GM21529 (cell line): Measurements from ENCODE around the gene RHBDL2.
A peak's percentile ranks its signal among the peaks of the same experiment; 100 is the strongest.
"Not testable (repeated sequence)": the region's sequence is repeated elsewhere in the genome, so short reads cannot be mapped to it uniquely, and the experiment has no call there.

Experiments used
- ATAC-seq: cut with Tn5 transposase; IDR thresholded peaks from one replicate; pipeline ENCODE4 v1.9.1; 2021; ENCODE audit not compliant: unreplicated experiment

The RHBDL2 gene

DNA sequence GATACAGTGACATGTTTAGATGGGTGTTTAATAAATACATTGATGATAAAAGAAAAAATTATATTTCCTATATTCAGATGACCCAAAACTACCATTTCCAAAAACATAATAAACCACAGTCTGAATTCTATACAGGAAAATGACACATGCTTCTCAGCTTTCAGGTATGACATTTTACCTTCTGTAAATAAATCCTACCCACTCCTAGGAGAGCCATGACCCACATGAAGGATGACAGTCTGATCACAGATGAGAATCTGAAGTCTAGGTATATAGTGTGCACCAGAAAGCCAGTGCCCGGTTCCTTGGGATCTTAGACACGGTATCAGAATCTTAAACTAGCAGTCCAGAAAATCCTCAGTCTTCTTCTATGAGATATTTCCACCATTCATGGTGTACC is 56.5 kb downstream of the RHBDL2 start:
- no peak for ATAC-seq

DNA sequence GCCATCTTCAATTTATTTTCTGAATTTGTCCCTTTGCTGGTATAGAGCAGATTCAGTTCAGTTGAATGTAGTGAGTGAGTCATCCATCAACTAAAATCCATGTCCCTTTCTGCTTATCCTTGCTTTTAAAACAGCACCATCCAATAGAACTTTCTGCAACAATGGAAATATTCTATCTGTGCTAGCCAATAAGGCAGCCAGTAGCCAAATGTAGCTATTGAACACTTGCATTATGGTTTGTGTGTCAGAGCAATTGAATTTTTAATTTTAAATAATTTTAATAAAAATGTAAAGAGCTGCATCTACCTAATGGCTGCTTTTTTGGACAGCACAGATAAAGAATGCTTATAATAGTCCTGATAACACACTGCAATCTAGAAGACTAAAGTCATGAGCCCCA is 60.1 kb downstream of the RHBDL2 start, which contains the start of gene GJA9:
TSS of gene GJA9 (minus strand) at position 101 of the 400 bp plus-strand sequence. CDS start 5,489 bp downstream, outside the sequence.
- ATAC-seq: no peak

DNA sequence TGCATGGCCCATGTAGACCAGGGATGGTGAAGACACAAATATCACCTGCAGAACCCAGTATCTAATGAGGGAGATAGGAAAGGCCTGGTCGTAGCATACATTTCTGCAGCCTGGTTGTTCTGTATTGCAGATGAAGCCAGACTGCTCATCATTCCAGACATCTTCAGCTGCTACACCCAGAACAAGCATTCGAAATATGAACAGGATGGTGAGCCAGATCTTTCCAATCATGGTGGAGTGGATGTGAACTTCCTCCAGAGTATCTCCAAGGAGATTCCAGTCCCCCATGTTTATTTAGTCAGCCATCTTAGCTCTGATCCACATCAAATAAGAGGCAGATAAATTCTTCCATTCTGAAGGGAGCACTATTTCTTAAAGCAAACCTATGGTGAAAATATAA is 65.8 kb downstream of the RHBDL2 start:
- no peak for ATAC-seq

DNA sequence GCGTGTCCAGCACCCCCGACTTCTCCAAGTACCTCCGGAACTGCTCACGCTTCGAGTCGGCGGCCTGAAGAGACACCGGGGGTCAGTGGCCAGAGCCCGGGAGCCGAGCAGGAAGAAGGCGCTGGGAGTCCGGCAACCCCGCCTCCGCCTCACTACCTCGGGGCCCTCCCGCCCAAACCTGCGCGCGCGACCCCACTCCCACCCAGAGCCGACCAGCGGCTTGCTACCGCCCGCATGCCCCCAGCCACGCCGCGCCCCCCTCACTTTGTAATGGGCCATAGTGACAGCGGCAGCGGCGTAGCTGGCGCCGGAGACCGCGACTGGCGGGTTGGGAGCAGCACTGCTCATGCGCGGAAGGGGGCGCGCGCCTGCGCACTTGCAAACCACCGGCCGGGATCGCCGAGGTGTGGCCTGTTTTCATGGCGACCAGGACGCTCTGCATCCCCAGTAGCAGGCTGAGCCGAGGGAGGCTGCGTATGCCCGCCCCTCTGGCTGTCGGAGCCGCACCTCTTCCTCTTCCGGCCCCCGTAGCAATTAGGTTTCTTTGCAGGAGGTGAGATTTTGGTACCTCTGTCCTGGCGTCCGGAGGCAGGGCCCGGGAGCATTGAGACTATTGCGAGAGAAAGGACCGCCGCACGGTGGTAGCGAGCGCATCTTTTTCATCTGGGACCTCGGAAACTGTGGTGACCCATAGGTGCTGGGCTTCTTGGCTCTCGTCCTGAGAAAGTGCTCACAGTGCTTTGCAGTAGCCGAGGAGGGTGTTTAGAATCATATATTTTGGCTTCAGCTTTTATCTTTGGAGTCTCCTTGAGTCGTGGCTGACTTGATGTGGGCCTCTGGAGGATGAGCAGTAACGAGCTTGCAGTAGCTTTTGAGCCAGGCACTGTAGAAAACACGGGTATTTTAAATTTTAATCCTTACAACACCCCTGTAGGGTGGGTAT is 68.3 kb downstream of the RHBDL2 start, which contains the start of gene MYCBP:
TSS of gene MYCBP (minus strand) at position 322 of the 943 bp plus-strand sequence. CDS start at position 279, 43 bp downstream.
- ATAC-seq: peak; percentile 97

DNA sequence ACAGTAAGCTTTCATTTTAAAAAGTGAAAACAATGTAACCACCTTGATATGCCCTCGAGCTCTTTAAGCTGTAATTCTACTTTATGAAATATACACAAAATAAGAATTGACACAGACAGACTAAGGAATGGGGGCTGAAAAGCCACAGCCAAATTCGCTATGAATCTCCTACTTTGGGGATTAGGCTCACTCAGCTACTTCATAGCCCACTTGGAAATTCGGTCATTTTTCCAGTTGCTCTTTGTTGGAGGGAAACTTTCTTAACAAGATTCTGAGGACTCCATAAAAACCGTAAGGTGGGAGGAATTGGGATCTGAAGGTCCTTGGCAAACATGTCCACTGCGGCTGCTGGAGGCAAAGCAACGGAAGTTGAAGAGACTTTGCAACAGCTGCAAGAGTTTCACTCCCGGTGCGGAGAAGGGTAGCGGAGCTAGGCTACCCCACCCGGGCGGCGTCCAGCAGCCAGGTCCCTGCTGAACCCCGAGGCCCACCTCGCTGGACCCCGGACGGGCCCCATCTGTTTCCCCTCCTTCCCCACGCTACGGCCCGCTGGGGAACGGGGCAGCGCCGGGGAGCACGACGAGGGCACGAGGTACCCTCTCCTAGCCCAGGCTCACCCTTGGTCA is 69.1 kb downstream of the RHBDL2 start:
- ATAC-seq: peak; percentile 27

DNA sequence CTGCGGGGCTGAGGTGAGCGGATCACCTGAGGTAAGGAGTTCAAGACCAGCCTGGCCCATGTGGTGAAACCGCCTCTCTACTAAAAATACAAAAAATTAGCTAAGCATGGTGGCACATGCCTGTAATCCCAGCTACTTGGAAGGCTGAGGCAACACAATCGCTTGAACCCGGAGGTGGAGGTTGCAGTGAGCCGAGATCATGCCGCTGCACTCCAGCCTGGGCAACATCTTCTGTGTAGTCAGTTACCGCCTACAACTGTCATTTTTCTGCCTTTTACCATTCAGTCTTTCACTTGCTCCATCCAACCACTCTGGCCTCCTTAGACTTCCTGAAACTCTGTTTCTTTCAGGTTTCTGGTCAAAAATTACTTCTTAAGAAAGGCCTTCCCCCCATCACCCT is 70.6 kb downstream of the RHBDL2 start:
- no peak for ATAC-seq

DNA sequence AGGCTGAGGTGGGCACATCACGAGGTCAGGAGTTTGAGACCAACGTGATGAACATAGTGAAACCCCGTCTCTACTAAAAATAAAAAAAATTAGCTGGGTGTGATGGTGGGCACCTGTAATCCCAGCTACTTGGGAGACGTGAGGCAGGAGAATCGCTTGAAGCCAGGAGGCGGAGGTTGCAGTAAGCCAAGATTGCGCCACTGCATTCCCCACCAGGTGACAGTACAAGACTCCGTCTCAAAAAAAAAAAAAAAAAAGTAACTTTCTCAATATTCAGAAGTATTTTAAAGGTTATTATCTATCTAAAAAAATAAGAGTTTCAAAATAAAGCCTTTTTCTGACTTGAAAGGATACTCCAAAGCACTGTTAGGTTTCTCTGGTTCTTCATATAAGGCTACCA is 74.4 kb downstream of the RHBDL2 start:
- no peak for ATAC-seq

DNA sequence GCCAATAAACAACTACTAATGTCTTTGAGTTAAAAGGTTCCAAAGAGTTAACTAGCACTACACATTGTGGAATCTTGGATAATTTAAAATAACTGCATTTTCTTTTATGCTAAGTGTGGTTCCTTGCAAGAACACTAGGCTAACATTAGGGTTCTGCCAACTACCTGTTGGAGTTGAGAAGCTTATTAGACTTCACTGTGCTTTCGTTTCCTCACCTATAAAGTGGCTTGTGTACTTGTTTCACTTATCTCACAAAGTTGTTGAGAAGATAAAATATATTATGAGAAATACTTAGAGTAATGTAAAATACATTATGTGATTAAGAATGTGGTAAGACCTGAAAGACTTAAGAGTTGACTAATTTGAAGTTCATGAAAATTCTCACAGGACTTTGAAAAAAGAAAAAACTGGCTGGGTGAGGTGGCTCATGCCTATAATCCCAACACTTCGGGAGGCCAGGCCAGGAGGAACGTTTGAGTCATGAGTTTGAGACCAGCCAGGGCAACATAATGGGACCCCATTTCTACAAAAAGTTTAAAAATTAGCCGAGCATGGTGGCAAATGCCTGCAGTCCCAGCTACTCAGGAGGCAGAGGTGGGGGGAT is 76.4 kb downstream of the RHBDL2 start:
- ATAC-seq: no peak

DNA sequence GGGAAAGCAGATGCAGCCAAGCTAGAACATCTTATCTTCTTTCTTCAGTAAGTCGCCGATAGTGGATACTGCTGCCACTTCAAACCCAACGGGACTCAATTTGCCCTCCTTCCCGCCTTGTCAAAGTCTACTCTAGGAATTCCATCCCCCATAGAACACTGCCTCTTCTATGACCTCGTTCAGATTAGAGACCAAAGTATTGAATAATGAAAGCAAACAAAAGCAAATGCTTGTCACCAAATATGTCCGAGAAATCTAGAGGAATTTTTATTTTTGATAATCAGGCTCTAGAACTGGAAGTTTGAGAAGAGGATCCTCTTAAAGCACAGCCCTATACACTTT is 81.2 kb downstream of the RHBDL2 start:
- ATAC-seq: no peak

DNA sequence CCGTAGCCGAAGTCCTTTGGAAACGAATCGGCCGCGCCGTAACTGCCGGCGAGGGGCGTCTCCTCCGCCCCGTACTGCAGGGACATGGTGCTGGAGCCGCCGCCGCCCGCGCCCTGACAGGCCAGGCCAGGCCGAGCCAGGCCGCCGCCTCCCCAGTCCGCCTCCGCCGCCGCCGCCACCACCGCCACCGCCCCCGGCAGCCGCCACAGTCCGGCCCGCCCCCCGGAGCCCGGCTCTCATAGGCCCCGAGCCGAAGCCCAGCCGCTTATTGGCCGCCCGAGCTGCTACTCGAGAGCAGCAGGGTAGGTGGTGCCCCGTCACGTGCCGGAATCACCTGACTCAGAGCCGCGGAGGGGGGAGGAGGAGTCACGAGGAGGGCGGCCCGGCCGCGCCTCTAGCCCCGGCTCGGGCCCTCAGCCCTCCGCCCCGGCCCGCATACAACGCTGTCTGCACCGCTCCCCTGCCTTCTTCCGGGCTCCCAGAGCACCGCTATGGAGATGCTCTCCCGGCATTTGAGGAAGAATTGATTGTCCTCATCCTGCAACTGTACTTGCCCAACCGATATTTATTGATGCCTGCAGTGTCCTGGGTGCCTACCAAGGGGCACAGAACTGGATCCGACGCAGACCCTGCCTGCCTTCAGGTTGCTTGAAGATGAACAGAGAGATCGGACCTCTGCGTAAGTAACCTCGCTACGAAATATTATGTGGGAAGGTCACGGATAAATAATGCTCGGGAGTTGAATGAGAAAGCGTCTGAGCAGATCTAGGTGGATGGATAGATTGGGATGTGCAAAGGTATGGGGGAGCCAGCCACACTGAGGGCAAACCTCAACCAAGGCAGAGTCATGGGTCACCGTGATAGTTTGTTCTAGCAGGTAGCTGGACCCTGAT is 81.8 kb downstream of the RHBDL2 start, which contains the start of gene RRAGC:
TSS of gene RRAGC (minus strand) at position 212 of the 893 bp plus-strand sequence. CDS start at position 86, 126 bp downstream.
- peak; percentile 91 for ATAC-seq

DNA sequence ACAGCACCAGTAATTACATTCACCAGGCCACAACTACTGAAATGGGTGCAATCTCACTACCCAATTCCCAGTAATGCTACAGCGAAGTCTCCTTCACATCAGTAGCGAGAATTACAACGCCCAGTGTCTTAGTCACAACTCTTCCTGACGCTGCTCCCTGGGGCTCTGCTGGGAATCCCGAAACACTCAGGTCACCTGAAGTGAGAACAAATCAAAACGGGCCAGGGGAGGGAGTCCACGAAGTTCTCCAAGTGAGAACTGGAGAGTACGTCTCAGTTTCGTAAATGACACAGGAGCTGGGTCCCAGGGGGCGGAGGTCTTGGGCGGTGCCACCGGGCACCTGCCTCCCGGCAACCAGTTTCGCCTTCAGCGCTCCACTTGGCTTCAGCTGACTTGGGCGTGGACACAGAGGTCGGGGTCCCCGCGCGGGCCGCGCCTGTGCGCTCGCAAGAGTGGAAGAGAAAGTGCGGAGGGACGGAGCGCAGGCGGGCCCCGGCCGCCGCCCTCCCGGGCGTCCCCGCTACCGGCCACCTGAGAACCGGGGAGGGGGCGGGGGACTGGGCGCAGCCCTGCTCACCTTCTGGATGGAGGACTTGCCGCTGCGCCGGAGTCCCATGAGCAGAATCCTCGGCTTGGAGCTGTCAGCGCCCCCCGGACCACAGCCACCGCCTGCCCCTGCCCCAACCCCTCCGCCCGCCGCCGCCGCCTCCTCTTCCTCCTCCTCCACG is 82.6 kb downstream of the RHBDL2 start:
- ATAC-seq: peak; percentile 29

DNA sequence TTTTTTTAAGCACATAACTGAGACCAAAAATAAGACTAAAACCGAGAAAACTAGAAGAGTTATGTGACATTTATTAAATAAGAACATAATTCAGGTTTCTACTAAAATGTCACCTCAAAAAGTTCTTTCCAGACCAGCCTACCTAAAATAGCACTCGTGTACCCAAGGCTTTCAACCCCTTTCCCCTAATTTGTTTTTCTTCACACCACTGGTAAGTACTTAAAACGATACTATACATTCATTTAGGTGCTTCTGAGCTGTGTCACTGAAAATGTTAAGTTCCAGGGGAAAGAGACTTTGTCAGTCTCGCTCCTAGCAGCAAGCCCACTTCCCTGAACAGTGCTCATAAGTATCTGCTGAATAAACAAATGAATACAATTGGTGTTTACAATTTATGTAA is 88.8 kb downstream of the RHBDL2 start:
- peak; percentile 62 for ATAC-seq

DNA sequence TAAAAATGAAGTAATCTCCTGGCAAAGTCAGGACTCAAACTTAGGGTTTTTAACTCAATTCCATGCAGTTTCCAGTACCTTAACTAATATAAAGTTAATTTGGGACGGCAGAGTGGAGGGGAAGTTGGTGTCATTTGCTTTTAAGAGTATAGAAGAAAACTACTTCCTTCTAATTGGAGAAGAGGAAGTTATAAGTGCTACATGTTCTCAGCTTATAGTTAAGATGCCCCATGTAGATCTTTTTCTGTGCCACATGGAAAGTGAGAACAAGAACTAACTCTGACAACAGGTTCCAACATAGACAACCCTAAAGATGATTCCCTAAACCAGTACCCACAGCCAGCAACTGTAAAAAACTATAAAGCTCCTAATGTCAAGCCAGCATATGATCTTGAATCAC is 93.6 kb downstream of the RHBDL2 start:
- no peak for ATAC-seq

DNA sequence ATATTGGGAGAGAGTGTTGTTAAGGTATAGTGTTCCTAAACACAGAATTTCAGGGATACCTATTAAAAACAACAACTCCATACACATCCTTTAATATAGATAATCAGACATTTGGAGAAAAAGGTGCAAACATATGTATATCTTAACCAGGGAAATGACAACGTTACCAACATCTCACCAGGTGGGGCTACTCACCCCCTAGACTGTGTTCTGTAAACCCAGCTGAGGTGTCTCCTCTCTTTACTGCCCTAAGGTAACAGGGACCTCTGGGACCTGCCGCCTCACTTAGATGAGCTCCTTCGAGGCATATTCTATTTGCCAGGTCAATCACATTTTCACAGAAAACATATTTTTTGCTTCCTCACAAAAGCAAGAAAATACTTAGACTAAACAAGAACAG is 95.4 kb downstream of the RHBDL2 start:
- no peak for ATAC-seq

DNA sequence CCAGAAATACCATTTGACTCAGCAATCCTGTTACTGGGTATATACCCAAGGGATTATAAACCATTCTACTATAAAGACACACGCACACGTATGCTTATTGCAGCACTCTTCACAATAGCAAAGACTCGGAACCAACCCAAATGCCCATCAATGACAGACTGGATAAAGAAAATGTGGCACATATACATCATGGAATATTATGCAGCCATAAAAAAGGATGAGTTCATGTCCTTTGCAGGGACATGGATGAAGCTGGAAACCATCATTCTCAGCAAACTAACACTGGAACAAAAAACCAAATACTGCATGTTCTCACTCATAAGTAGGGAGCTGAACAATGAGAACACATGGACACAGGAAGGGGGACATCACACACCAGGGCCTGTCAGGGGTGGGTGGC is 96.5 kb downstream of the RHBDL2 start:
- not testable (repeated sequence) for ATAC-seq

DNA sequence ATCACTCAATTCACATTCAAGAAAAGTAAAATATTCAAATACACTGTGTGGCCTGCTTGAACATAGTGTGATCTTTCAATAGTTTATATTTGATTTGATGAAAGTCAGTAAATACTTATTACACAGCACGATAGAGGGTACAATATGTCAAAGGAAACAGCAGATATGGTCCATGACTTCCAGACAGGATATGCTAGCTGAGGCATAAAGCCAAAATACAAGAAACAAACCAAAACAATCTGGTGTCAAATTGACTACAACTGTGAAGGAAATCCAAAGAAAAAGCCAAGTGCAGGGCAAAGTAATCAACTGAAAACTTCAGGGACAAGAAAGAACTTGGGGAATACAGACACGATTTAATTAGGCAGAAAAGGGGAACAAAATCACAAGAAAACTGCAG is 101.3 kb downstream of the RHBDL2 start:
- ATAC-seq: no peak

DNA sequence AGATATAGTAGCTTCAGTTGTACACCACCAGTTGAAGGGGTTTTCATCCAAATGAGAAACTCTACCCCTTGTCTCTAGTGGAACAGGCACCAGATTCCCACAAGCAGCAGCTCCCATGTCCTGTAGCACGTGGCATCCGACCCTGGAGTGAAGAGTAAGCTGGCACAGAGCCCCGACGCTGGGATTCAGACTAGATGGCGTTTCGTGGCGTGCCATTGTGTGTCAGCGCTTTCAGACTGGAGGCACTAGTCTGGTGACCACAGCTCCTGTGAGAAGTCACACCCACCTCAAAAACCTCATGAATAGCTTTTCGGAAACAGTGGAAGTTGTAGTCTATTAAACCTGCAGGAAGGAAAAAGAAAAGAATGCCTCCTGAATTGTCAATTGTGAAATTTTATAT is 102.3 kb downstream of the RHBDL2 start:
- no peak for ATAC-seq

DNA sequence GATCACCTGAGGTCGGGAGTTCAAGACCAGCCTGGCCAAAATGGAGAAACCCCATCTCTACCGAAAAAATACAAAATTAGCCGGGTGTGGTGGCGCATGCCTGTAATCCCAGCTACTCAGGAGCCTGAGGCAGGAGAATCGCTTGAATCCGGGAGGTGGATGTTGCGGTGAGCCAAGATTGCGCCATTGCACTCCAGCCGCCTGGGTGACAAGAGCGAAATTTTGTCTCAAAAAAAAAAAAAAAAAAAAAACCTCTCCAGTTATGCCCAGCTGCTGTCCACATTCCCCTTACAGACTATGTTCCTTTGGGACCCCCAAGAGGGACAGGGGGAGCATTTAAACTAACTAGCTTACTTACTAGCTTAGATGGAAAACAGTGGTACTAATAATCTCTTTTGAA is 105.3 kb downstream of the RHBDL2 start:
- not testable (repeated sequence) for ATAC-seq
